ENCODE measurements around the gene NPTXR.

DNA sequence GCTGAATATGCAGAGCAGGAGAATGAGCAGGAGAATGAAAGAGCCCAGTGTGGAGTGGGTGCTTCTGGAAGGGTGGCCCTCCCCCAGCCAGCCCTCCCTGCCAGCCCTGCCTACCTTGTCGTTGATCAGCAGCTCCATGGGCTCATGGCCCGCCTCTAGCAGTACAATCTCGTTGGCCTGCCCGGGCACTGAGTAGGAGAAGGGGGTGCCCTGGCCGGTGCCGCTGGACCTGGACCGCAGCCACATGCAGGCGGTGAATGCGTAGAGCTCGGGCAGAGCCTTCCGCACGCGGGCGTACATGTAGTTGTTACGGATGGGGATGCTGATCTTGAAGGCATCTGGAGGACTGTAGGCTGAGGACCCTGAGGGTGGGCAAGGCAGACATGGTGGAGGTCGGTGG, 17.4 kb downstream of the NPTXR start:
- TF ChIP-seq, protein P1, sequence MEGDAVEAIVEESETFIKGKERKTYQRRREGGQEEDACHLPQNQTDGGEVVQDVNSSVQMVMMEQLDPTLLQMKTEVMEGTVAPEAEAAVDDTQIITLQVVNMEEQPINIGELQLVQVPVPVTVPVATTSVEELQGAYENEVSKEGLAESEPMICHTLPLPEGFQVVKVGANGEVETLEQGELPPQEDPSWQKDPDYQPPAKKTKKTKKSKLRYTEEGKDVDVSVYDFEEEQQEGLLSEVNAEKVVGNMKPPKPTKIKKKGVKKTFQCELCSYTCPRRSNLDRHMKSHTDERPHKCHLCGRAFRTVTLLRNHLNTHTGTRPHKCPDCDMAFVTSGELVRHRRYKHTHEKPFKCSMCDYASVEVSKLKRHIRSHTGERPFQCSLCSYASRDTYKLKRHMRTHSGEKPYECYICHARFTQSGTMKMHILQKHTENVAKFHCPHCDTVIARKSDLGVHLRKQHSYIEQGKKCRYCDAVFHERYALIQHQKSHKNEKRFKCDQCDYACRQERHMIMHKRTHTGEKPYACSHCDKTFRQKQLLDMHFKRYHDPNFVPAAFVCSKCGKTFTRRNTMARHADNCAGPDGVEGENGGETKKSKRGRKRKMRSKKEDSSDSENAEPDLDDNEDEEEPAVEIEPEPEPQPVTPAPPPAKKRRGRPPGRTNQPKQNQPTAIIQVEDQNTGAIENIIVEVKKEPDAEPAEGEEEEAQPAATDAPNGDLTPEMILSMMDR (IDR thresholded peaks at IDR 0.05; ENCODE audit: low read depth, low read length, poor library complexity, severe bottlenecking), result no peak
- no peak for TF ChIP-seq EZH2phosphoT487 (IDR thresholded peaks at IDR 0.05; ENCODE audit: borderline replicate concordance, low read length)
